ENCODE measurements around the gene MGAT5B. TPM values are rescaled to one million over a fixed set of nuclear protein-coding genes. Genes with fewer than 3 reads are reported as not detected.
A peak's percentile ranks its signal among the peaks of the same experiment; 100 is the strongest.

The MGAT5B gene
- total RNA-seq, 1 donor from 2014 or later = 5.1 TPM

GRCh38 chr17:76870377-76870714 is 2.1 kb downstream of the MGAT5B start:
- TF ChIP-seq CTCF (IDR thresholded peaks at IDR 0.05; ENCODE audit: insufficient read depth, low read length, poor library complexity, severe bottlenecking) = no peak
- H3K27me3 ChIP-seq (ENCODE audit: control insufficient read depth, insufficient read depth, low read length) = peaks cover 18% of the 10 kb centered on the region
- no peak overlapping the region for H3K4me3 ChIP-seq (ENCODE audit: low read depth, low read length)
- no peak for DNase-seq (ENCODE audit: low read depth)
- H3K36me3 ChIP-seq (ENCODE audit: control insufficient read depth, insufficient read depth, low read length) = no peaks in the 10 kb centered on the region

- no peak for DNase-seq (ENCODE audit: low read depth)
- no peak for TF ChIP-seq CTCF (IDR thresholded peaks at IDR 0.05; ENCODE audit: insufficient read depth, low read length, poor library complexity, severe bottlenecking)
- H3K36me3 ChIP-seq (ENCODE audit: control insufficient read depth, insufficient read depth, low read length) = no peaks in the 10 kb centered on the region
- peaks cover 18% of the 10 kb centered on the region for H3K27me3 ChIP-seq (ENCODE audit: control insufficient read depth, insufficient read depth, low read length)
- no peak overlapping the region for H3K4me3 ChIP-seq (ENCODE audit: low read depth, low read length)
Measured at GRCh38 chr17:76871668-76872067, 3.5 kb downstream of the MGAT5B start.

DNA sequence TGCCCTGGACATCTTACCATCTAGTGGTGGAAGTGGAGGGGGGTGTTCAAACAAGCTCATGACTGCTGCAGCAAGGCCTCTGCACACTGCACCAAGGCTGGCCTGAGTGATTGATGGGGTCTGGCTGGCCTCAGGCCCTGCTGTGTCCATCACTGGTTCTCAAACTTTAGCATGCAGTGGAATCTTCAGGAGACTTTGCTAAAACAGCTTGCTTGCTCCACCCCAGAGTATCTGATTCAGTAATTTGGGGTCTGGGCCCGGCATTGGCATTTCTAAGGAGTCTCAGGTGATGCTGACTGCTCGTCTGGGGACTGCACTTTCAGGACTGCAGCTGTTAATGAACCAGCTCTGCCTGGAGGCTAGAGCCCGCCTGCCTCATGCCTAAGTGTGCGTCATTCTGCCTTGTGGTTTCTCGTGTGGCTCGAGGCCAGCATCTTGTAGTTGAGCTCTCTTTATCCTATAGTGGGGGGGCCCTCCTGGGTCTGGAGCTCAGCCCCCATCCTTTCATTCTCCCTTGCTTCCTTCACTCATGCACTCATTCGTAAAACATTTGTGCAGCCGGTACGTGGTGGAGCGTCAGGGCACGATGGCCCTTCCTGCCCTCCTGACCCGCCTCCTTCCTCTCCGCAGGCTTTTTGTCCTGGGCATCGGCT is 4.1 kb downstream of the MGAT5B start:
- peak; percentile 82 for DNase-seq (ENCODE audit: low read depth)
- Histone ChIP-seq H3K36me3 (ENCODE audit: control insufficient read depth, insufficient read depth, low read length) (no peaks in the 10 kb centered on the region), H3K4me3 (ENCODE audit: low read depth, low read length) (no peak overlapping the region), H3K27me3 (ENCODE audit: control insufficient read depth, insufficient read depth, low read length) (peaks cover 18% of the 10 kb centered on the region)
- no peak for TF ChIP-seq CTCF (IDR thresholded peaks at IDR 0.05; ENCODE audit: insufficient read depth, low read length, poor library complexity, severe bottlenecking)

DNA sequence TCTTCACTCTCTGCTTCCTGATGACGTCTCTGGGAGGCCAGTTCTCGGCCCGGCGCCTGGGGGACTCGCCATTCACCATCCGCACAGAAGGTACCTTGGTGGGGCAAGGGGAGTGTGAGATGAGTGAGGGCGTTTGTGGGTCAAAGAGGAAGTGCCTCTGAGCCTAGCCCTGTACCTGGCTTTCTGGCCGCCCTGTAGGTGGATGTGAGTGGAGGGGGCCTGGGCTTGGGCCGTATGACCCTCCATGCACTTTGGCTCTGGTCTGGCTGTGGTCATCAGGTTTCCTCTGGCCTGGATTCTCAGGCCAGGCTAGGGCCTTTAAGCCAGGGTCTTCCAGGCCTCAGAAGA is 4.6 kb downstream of the MGAT5B start:
- H3K27me3 ChIP-seq (ENCODE audit: control insufficient read depth, insufficient read depth, low read length) = peaks cover 18% of the 10 kb centered on the region
- DNase-seq (ENCODE audit: low read depth) = no peak
- TF ChIP-seq CTCF (IDR thresholded peaks at IDR 0.05; ENCODE audit: insufficient read depth, low read length, poor library complexity, severe bottlenecking) = no peak
- no peaks in the 10 kb centered on the region for H3K36me3 ChIP-seq (ENCODE audit: control insufficient read depth, insufficient read depth, low read length)
- H3K4me3 ChIP-seq (ENCODE audit: low read depth, low read length) = no peak overlapping the region

DNA sequence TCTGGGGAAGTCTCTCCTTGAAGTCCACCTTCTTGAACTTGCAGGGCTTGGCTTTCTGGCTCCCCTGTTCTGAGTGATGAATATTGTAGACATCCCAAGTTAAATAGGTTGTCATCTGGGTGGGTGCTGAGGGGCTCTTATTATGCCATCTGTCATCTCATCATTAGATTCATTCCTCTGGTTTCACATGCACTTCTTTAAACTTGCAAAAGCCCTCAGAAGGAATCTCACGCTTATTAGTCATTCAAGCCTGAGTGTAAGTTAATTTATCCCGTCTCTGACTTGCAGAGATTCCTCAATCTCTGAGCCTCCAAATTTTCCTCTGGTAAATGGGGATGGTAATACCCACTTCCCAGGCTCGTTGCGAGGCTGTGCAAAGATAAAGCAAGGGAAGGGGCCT is 5.7 kb downstream of the MGAT5B start:
- H3K27me3 ChIP-seq (ENCODE audit: control insufficient read depth, insufficient read depth, low read length) = peaks cover 21% of the 10 kb centered on the region
- DNase-seq (ENCODE audit: low read depth) = no peak
- H3K36me3 ChIP-seq (ENCODE audit: control insufficient read depth, insufficient read depth, low read length) = no peaks in the 10 kb centered on the region
- no peak for TF ChIP-seq CTCF (IDR thresholded peaks at IDR 0.05; ENCODE audit: insufficient read depth, low read length, poor library complexity, severe bottlenecking)
- H3K4me3 ChIP-seq (ENCODE audit: low read depth, low read length) = no peak overlapping the region

DNA sequence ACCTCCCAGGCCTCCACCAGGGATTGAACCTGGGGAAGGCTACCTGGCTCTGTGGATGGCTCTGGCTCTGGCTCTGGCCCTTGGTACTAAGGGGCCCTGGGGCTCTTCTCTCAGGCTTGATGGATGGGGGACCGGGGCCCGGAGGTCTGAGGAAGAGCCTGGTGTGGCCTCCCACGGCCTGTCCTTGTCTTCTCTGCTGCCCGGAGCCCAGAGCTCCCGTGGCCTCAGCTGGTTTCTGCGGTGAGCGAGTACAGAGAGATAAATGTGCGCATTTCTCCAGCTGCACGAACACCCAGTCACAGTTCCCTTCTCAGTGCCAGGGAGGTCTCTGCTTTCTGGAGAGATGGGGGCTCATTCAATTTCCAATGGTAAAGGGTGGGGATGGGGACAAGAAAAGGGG is 9.2 kb downstream of the MGAT5B start:
- no peak for TF ChIP-seq CTCF (IDR thresholded peaks at IDR 0.05; ENCODE audit: insufficient read depth, low read length, poor library complexity, severe bottlenecking)
- H3K4me3 ChIP-seq (ENCODE audit: low read depth, low read length) = no peak overlapping the region
- DNase-seq (ENCODE audit: low read depth) = no peak
- H3K36me3 ChIP-seq (ENCODE audit: control insufficient read depth, insufficient read depth, low read length) = no peaks in the 10 kb centered on the region
- peaks cover 20% of the 10 kb centered on the region for H3K27me3 ChIP-seq (ENCODE audit: control insufficient read depth, insufficient read depth, low read length)

All from kidney epithelial cell (primary cell).